WERI-Rb-1 (cell line): ENCODE results near the gene PIP4K2A.

Source experiments
- DNase-seq: peaks from one replicate; pipeline ENCODE4 v3.0.0-alpha.2; 2020
- H3K27ac ChIP-seq: fragments of 250-450 bp; sonication (Bioruptor Pico); 2 replicates; pipeline ENCODE4 v1.5.1; 2020; ENCODE audit warnings: mild to moderate bottlenecking, moderate library complexity
- H3K27me3 ChIP-seq: fragments of 250-450 bp; sonication (Bioruptor Pico); 2 replicates; pipeline ENCODE4 v1.5.1; 2021; ENCODE audit warnings: mild to moderate bottlenecking, low read depth, moderate library complexity; ENCODE audit not compliant: insufficient read depth, severe bottlenecking
- H3K36me3 ChIP-seq: fragments of 250-450 bp; sonication (Bioruptor Pico); 2 replicates; pipeline ENCODE4 v1.5.1; 2020; ENCODE audit warnings: mild to moderate bottlenecking, moderate library complexity
- H3K4me3 ChIP-seq: 2 replicates; pipeline ENCODE4 v1.5.1; 2011; ENCODE audit warnings: low read depth, mild to moderate bottlenecking, control low read depth, low read length
- H3K9me3 ChIP-seq: fragments of 250-450 bp; sonication (Bioruptor Pico); 2 replicates; pipeline ENCODE4 v1.5.1; 2021; ENCODE audit warnings: mild to moderate bottlenecking, moderate library complexity; ENCODE audit not compliant: severe bottlenecking
- CTCF ChIP-seq: IDR thresholded peaks from 2 replicates; pipeline ENCODE4 v1.5.1; 2011; ENCODE audit warnings: low read depth, mild to moderate bottlenecking, control low read depth, inconsistent platforms, low read length

The PIP4K2A gene

DNA sequence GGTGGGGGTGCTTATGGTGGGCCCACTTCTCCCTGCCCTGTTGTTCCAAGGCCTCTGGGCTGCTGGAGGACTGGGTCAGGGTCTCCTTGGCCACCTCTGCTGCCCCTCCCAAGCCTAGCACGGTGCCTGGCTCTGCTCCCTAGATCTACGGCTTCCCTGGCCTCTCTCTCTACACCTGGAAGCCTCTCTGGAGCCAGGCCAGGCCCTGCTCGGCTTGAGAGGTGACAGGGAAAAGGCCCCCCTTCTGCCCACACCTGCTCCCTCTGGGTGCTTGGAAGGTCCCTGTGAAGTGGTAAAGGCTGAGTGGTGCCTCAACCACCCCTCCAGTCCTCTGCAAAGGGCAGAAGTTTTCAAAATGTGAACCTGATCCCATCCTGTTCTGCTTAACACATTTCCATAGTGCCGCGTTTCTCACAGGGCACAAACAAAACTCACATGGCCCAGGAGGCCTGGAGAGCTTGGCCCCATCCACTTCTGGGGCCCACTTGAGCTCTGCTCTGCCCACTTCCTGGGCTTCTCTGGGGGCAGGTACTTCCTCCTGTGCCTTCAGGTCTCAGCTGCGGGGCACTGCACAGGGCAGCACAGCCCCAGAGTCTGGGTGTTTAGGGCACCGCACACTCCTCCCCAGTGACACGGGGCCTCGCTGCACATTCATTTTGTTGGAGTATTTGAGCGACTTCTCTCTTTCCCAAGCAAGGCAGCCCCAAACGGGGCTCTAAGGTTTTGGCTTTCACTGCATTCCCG, 169.9 kb downstream of the PIP4K2A start:
- Histone ChIP-seq H3K27ac (no peak overlapping the region), H3K4me3 (no peak overlapping the region), H3K27me3 (no peaks in the 10 kb centered on the region), H3K9me3 (no peaks in the 10 kb centered on the region), H3K36me3 (no peaks in the 10 kb centered on the region)
- TF ChIP-seq CTCF = no peak
- DNase-seq = no peak

GRCh38 chr10:22542773-22543172, 171.6 kb downstream of the PIP4K2A start:
- no peaks in the 10 kb centered on the region for H3K36me3 ChIP-seq
- DNase-seq = no peak

GRCh38 chr10:22541900-22542299, 172.5 kb downstream of the PIP4K2A start:
- Histone ChIP-seq H3K9me3 (no peaks in the 10 kb centered on the region), H3K36me3 (no peaks in the 10 kb centered on the region), H3K27me3 (no peaks in the 10 kb centered on the region), H3K27ac (no peak overlapping the region), H3K4me3 (no peak overlapping the region)
- TF ChIP-seq CTCF = no peak
- DNase-seq = no peak

More at GRCh38 chr10:22542773-22543172, 171.6 kb downstream of the PIP4K2A start:
- H3K4me3 ChIP-seq = no peak overlapping the region
- no peaks in the 10 kb centered on the region for H3K9me3 ChIP-seq
- no peaks in the 10 kb centered on the region for H3K27me3 ChIP-seq
- TF ChIP-seq CTCF = no peak
- H3K27ac ChIP-seq = no peak overlapping the region

DNA sequence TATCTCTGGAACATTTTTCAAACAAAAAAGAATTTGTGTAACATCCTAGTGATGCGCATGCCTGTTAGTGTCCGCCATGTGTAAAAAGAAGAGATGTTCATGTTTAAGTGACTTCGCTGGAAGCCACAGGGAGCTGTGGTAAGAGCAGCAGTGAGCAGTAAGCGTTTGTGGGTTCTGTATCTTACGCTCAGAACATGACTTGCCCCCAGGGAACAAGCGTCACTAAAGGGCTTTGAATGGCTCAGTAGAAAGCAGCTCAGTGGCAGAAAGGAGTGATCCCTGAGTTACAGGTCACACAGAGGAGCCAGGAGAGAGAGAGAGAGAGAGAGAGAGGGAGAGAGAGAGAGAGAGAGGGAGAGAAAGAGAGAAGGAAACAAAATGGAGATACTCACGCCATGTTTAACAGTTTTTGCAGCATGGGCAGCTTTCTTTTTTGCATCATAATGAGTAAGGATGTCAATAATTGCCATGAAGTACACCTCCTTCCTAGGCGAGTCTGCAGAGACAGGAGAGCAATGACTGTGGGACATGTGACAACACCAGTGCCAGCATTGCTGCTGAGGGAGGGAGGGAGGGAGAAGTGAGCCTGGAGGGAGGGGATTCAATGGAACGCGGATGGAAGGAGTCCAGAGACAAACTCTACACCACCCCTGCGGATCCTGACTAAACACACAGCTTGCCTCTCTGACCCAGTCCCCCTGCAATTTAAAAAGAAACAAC, 174.6 kb downstream of the PIP4K2A start:
- H3K27me3 ChIP-seq = no peaks in the 10 kb centered on the region
- no peaks in the 10 kb centered on the region for H3K36me3 ChIP-seq
- H3K27ac ChIP-seq = no peak overlapping the region
- no peak for TF ChIP-seq CTCF
- no peak for DNase-seq
- H3K9me3 ChIP-seq = no peaks in the 10 kb centered on the region
- H3K4me3 ChIP-seq = no peak overlapping the region

GRCh38 chr10:22537810-22538209, 176.6 kb downstream of the PIP4K2A start:
- Histone ChIP-seq H3K27ac (no peak overlapping the region), H3K27me3 (no peaks in the 10 kb centered on the region), H3K36me3 (no peaks in the 10 kb centered on the region), H3K4me3 (no peak overlapping the region), H3K9me3 (no peaks in the 10 kb centered on the region)
- no peak for DNase-seq
- TF ChIP-seq CTCF = no peak
